HG03097 (cell line): ENCODE data around the gene RAB3GAP1.
"Not testable (repeated sequence)": the region's sequence is repeated elsewhere in the genome, so short reads cannot be mapped to it uniquely, and the experiment has no call there.

Experiments used
- ATAC-seq: cut with Tn5 transposase; IDR thresholded peaks from one replicate; pipeline ENCODE4 v1.9.1; 2021; ENCODE audit not compliant: unreplicated experiment, low FRiP score

RAB3GAP1 gene

GRCh38 chr2:135099802-135100483, 47.9 kb downstream of the RAB3GAP1 start:
- no peak for ATAC-seq

- ATAC-seq, result no peak
Observed at GRCh38 chr2:135103843-135104242, 51.8 kb downstream of the RAB3GAP1 start.

GRCh38 chr2:135105513-135106316, 53.6 kb downstream of the RAB3GAP1 start:
- ATAC-seq, result not testable (repeated sequence)

- ATAC-seq, result no peak
Observed at GRCh38 chr2:135113322-135113721, 61.2 kb downstream of the RAB3GAP1 start.

- no peak for ATAC-seq
Observed at GRCh38 chr2:135119582-135119981, 67.5 kb downstream of the RAB3GAP1 start.

GRCh38 chr2:135121016-135121657, 69.0 kb downstream of the RAB3GAP1 start:
- no peak for ATAC-seq

GRCh38 chr2:135121658-135122039, 69.6 kb downstream of the RAB3GAP1 start:
- not testable (repeated sequence) for ATAC-seq

- ATAC-seq, result no peak
Observed at GRCh38 chr2:135124924-135125886, 73.1 kb downstream of the RAB3GAP1 start.

- ATAC-seq, result no peak
Observed at GRCh38 chr2:135125940-135126339, 73.8 kb downstream of the RAB3GAP1 start.

- no peak for ATAC-seq
Observed at GRCh38 chr2:135130751-135131150, 78.7 kb downstream of the RAB3GAP1 start.

- no peak for ATAC-seq
Observed at GRCh38 chr2:135132314-135132713, 80.2 kb downstream of the RAB3GAP1 start.

- no peak for ATAC-seq
Observed at GRCh38 chr2:135140606-135141005, 88.5 kb downstream of the RAB3GAP1 start.

GRCh38 chr2:135142323-135142722, 90.2 kb downstream of the RAB3GAP1 start:
- no peak for ATAC-seq

- ATAC-seq, result no peak
Observed at GRCh38 chr2:135144343-135144742, 92.3 kb downstream of the RAB3GAP1 start.

GRCh38 chr2:135149251-135149650, 97.2 kb downstream of the RAB3GAP1 start:
- no peak for ATAC-seq

GRCh38 chr2:135150725-135151124, 98.6 kb downstream of the RAB3GAP1 start:
- no peak for ATAC-seq

- no peak for ATAC-seq
Observed at GRCh38 chr2:135151615-135152014, 99.5 kb downstream of the RAB3GAP1 start.

GRCh38 chr2:135152361-135152760, 100.3 kb downstream of the RAB3GAP1 start:
- ATAC-seq, result no peak

- ATAC-seq, result no peak
Observed at GRCh38 chr2:135154962-135155361, 102.9 kb downstream of the RAB3GAP1 start.

GRCh38 chr2:135157856-135158255, 105.8 kb downstream of the RAB3GAP1 start:
- ATAC-seq, result no peak
